B cell (primary cell): ENCODE data around the gene NACC1. TPM values are rescaled to one million over a fixed set of nuclear protein-coding genes. Genes with fewer than 3 reads are reported as not detected.

ENCODE experiments used
- ATAC-seq: fragments of 200-7000 bp; cut with Tn5 transposase; one replicate; pipeline ENCODE4 v1.10.0; 2021; ENCODE audit warnings: low read depth, mild to moderate bottlenecking, moderate number of reproducible peaks, moderate library complexity
- CTCF ChIA-PET: fragments of 350-600 bp; sonication (Branson Sonifier 250); formaldehyde crosslinking; loops from one replicate; lab custom pipeline; 2021; ENCODE audit warnings: antibody characterized with exemption, inconsistent platforms; lab: Charles Lee
- POLR2A ChIA-PET: fragments of 350-600 bp; sonication (Branson Sonifier 250); formaldehyde crosslinking; loops from one replicate; lab custom pipeline; 2021; ENCODE audit warnings: antibody characterized with exemption; lab: Charles Lee
- DNase-seq: peaks from one replicate; pipeline ENCODE4 v3.0.0; 2013
- H2AFZ ChIP-seq: 2 replicates; pipeline ENCODE4 v1.6.1; 2012; ENCODE audit warnings: mild to moderate bottlenecking, low read depth, low read length; ENCODE audit not compliant: insufficient read depth, poor library complexity, severe bottlenecking
- H3K27ac ChIP-seq, 2 donors: 1 replicate in 1 of 2; 2 replicates in 1 of 2; pipeline ENCODE4 v1.5.1; 2012 to 2013; ENCODE audit warnings: low read length in 2 of 2, mild to moderate bottlenecking in 2 of 2, moderate library complexity in 1 of 2
- H3K27me3 ChIP-seq, 4 experiments: fragments of 200-600 bp in 1 of 4; sonication (generic) in 1 of 4; replicated peaks in 1 of 4; 1 replicate in 2 of 4; 2 replicates in 2 of 4; pipeline versions ENCODE4 v1.6.1 to v1.7.0; 2013 to 2016; ENCODE audit warnings: low read length in 3 of 4, mild to moderate bottlenecking in 2 of 4, mixed read lengths in 1 of 4, moderate library complexity in 1 of 4; ENCODE audit not compliant: insufficient read depth in 4 of 4, control insufficient read depth in 3 of 4; ENCODE audit errors: control extremely low read depth in 1 of 4
- H3K36me3 ChIP-seq, 2 experiments: replicated peaks in 1 of 2; 1 replicate in 1 of 2; 2 replicates in 1 of 2; pipeline versions ENCODE4 v1.6.1 to v1.7.1; 2013; ENCODE audit warnings: low read length in 1 of 2; ENCODE audit not compliant: insufficient read depth in 2 of 2, control insufficient read depth in 1 of 2; ENCODE audit errors: control extremely low read depth in 1 of 2, extremely low read depth in 1 of 2
- H3K4me1 ChIP-seq, 2 donors: fragments of 200-600 bp in 1 of 2; sonication (generic) in 1 of 2; 1 replicate in 1 of 2; 2 replicates in 1 of 2; pipeline versions ENCODE4 v1.5.1 to v1.6.1; 2013 to 2017; ENCODE audit warnings: low read length in 2 of 2; ENCODE audit not compliant: control insufficient read depth in 2 of 2, insufficient read depth in 2 of 2
- H3K4me2 ChIP-seq: replicated peaks from 2 replicates; pipeline ENCODE3; 2012; ENCODE audit warnings: mild to moderate bottlenecking, low read depth, low read length; ENCODE audit not compliant: poor library complexity, severe bottlenecking
- H3K4me3 ChIP-seq, 5 experiments: fragments of 200-600 bp in 1 of 5; sonication (generic) in 1 of 5; 1 replicate in 3 of 5; 2 replicates in 2 of 5; pipeline versions ENCODE4 v1.5.1 to v1.7.0; 2011 to 2016; ENCODE audit warnings: low read length in 4 of 5, mild to moderate bottlenecking in 4 of 5, low read depth in 2 of 5, control low read depth in 1 of 5, moderate library complexity in 1 of 5; ENCODE audit not compliant: insufficient read depth in 1 of 5; ENCODE audit errors: control extremely low read depth in 1 of 5, extremely low read depth in 1 of 5
- H3K79me2 ChIP-seq: fragments of 200-600 bp; sonication (generic); one replicate; pipeline ENCODE4 v1.6.0; 2016; ENCODE audit warnings: low read length; ENCODE audit not compliant: control insufficient read depth, insufficient read depth
- H3K9ac ChIP-seq: fragments of 200-600 bp; sonication (generic); 2 replicates; pipeline ENCODE4 v1.6.1; 2017; ENCODE audit warnings: mild to moderate bottlenecking, low read length, moderate library complexity
- H3K9me3 ChIP-seq, 3 donors: one replicate each; pipeline versions ENCODE4 v1.6.1 to v1.7.1; 2013; ENCODE audit warnings: low read length in 2 of 3; ENCODE audit not compliant: control insufficient read depth in 2 of 3, insufficient read depth in 1 of 3; ENCODE audit errors: control extremely low read depth in 1 of 3
- H4K20me1 ChIP-seq: 2 replicates; pipeline ENCODE4 v1.6.0; 2012; ENCODE audit warnings: mild to moderate bottlenecking, low read length; ENCODE audit not compliant: insufficient read depth, control insufficient read depth, poor library complexity, severe bottlenecking
- H3K27ac Mint-ChIP-seq: one replicate; pipeline ENCODE4 v1.8.0; 2021; ENCODE audit warnings: mixed read lengths
- H3K27me3 Mint-ChIP-seq: one replicate; pipeline ENCODE4 v1.8.0; 2021; ENCODE audit warnings: mixed read lengths
- H3K4me1 Mint-ChIP-seq: one replicate; pipeline ENCODE4 v1.8.0; 2021; ENCODE audit warnings: mixed read lengths
- H3K4me3 Mint-ChIP-seq: one replicate; pipeline ENCODE4 v1.8.0; 2021; ENCODE audit warnings: mixed read lengths
- H3K9me3 Mint-ChIP-seq: one replicate; pipeline ENCODE4 v1.8.0; 2022; ENCODE audit warnings: mixed read lengths; ENCODE audit not compliant: insufficient read depth
- CTCF ChIP-seq: fragments of 200-600 bp; IDR thresholded peaks from one replicate; pipeline ENCODE4 v1.8.0; 2022; ENCODE audit warnings: antibody characterized with exemption, mild to moderate bottlenecking
- EZH2 ChIP-seq: IDR thresholded peaks from 2 replicates; pipeline ENCODE4 v1.6.1; 2012; ENCODE audit warnings: borderline replicate concordance, low read depth, mild to moderate bottlenecking, moderate library complexity, low read length; ENCODE audit not compliant: insufficient read depth, poor library complexity, severe bottlenecking
- WGBS: methylation state at CpG from one replicate; pipeline ENCODE4 v1.1.5; 2013; ENCODE audit warnings: missing lambda C conversion rate; ENCODE audit not compliant: insufficient coverage; 5-methylcytosine and 5-hydroxymethylcytosine counted together
- intact Hi-C: fragments of 100-400 bp; cut with micrococcal nuclease; formaldehyde crosslinking; loops from one replicate; pipeline ENCODE4 v1.10.0; 2022
- polyA plus RNA-seq: library from polyadenylated mRNA; depleted of rRNA; stranded (reverse); fragments of >200 nt; gene quantifications from 2 replicates; pipeline ENCODE4 v1.2.3, GENCODE V29; 2012
- total RNA-seq, 2 donors: library from RNA; stranded (reverse); fragments of 120-200 nt in 1 of 2; gene quantifications; 1 replicate in 1 of 2; 2 replicates in 1 of 2; pipeline versions ENCODE4 v1.2.3 to v1.2.4, GENCODE V29; 2013 to 2022

The NACC1 gene
- total and polyA plus RNA-seq, 2 donors (not counting 1 experiment from before 2014, with no cell fraction given): 25.9 to 27.5 TPM

DNA sequence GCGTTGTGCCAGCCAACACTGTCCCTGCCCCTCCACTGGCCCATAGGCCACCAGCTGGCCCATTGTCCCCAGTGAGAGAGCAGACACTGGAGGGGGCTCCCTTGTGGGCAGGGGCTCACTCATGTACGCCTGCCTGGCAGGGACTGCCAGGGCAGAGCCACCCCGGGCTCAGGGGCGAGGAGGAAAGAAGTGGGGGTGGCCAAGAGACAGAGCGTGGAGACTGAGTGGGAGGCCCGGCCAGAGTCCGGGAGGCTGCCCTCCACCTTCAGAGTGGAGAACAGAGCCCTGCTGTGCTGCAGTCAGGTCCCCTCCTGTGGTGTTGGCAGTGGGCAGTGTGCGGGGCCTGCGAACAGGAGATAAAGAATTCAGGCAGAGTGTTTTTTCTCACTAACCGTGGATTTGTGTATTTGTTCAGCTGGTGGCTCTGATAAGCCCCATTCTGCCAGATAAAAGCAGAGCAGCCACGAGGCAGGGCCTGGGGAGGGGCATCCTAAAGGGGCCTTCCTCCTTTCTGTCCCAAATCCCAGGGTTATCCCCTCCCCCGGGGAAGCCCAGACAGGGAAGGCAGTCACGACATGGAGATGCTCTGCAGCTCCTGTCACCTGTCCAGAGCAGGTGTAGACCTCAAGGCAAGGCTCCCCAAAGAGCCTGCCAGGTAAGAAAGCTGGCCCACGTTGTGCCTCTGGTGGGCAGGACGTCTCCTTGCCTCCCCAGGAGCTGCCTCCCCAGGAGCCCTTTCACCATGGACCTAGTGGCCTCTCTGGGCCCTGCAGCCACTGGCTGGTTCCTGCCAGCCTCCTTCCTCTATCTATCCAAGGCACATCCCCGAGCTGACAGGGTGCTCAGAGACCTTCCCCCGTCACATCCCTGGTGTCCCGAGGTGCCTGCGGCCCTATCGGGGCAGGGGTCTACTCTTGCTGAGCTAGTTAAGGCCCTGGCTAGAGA, 48.4 kb upstream of the NACC1 start:
- no peaks in the 10 kb centered on the region for H4K20me1 ChIP-seq
- WGBS: 75% methylated on average over 19 of the region's 20 CpGs
- intact Hi-C loops: no loop called here
- no peak overlapping the region for H3K4me3 Mint-ChIP-seq
- no peaks in the 10 kb centered on the region for H3K9me3 Mint-ChIP-seq
- H3K9me3 ChIP-seq: no peaks in the 10 kb centered on the region
- POLR2A ChIA-PET: interaction anchor here (0.9 kb wide), 1 partner anchor 35 kb away, joined by 8 read pairs; no protein-coding TSS in a partner anchor
- H3K4me2 ChIP-seq: no peak overlapping the region
- H3K9ac ChIP-seq: no peak overlapping the region
- H3K4me1 Mint-ChIP-seq: no peaks in the 10 kb centered on the region
- no peaks in the 10 kb centered on the region for H3K4me1 ChIP-seq
- no peaks in the 10 kb centered on the region for H3K36me3 ChIP-seq
- no peaks in the 10 kb centered on the region for H3K79me2 ChIP-seq
- H3K27ac ChIP-seq: no peak overlapping the region
- peaks cover 12% of the 10 kb centered on the region for H3K27me3 Mint-ChIP-seq
- TF ChIP-seq CTCF: no peak
- TF ChIP-seq EZH2: no peak
- ATAC-seq: no peak
- H3K27ac Mint-ChIP-seq: no peak overlapping the region
- no peak for DNase-seq
- H2AFZ ChIP-seq: no peak overlapping the region
- H3K4me3 ChIP-seq: no peak overlapping the region
- CTCF ChIA-PET: interaction anchor here (0.6 to 1.5 kb wide), 4 partner anchors 8 to 104 kb away, joined by 3 to 4 read pairs (median 4); no protein-coding TSS in a partner anchor
- H3K27me3 ChIP-seq: no peaks in the 10 kb centered on the region
